Hepatic stellate cell (primary cell): ENCODE data around the gene PRKCE.
"Not testable (repeated sequence)": the region's sequence is repeated elsewhere in the genome, so short reads cannot be mapped to it uniquely, and the experiment has no call there.

Source experiments
- DNase-seq: peaks from one replicate; pipeline ENCODE4 v3.0.0; 2011; ENCODE audit warnings: low spot score

The PRKCE gene

GRCh38 chr2:46198164-46198883, 546.8 kb downstream of the PRKCE start:
- DNase-seq: no peak

GRCh38 chr2:46198966-46199365, 547.5 kb downstream of the PRKCE start:
- DNase-seq: no peak

GRCh38 chr2:46200100-46200690, 548.7 kb downstream of the PRKCE start:
- DNase-seq: no peak

- DNase-seq: no peak
Measured at GRCh38 chr2:46200861-46201605, 549.6 kb downstream of the PRKCE start.

GRCh38 chr2:46202453-46202852, 551.0 kb downstream of the PRKCE start:
- DNase-seq: no peak

- DNase-seq: no peak
Measured at GRCh38 chr2:46202987-46203386, 551.5 kb downstream of the PRKCE start.

- DNase-seq: not testable (repeated sequence)
Measured at GRCh38 chr2:46203636-46204035, 552.2 kb downstream of the PRKCE start.

GRCh38 chr2:46207591-46207990, 556.1 kb downstream of the PRKCE start:
- no peak for DNase-seq

- no peak for DNase-seq
Measured at GRCh38 chr2:46208766-46209165, 557.3 kb downstream of the PRKCE start.

- DNase-seq: no peak
Measured at GRCh38 chr2:46210063-46210462, 558.6 kb downstream of the PRKCE start.

GRCh38 chr2:46211461-46211860, 560.0 kb downstream of the PRKCE start:
- no peak for DNase-seq

GRCh38 chr2:46213906-46214305, 562.4 kb downstream of the PRKCE start:
- DNase-seq: no peak

- no peak for DNase-seq
Measured at GRCh38 chr2:46216213-46216612, 564.7 kb downstream of the PRKCE start.

- DNase-seq: not testable (repeated sequence)
Measured at GRCh38 chr2:46223514-46223913, 572.0 kb downstream of the PRKCE start.

- DNase-seq: no peak
Measured at GRCh38 chr2:46225150-46225625, 573.7 kb downstream of the PRKCE start.

- no peak for DNase-seq
Measured at GRCh38 chr2:46225730-46226129, 574.3 kb downstream of the PRKCE start.

GRCh38 chr2:46226620-46227019, 575.1 kb downstream of the PRKCE start:
- DNase-seq: no peak

- no peak for DNase-seq
Measured at GRCh38 chr2:46227022-46227421, 575.5 kb downstream of the PRKCE start.

- no peak for DNase-seq
Measured at GRCh38 chr2:46227674-46228289, 576.3 kb downstream of the PRKCE start.

GRCh38 chr2:46229134-46230063, 577.9 kb downstream of the PRKCE start:
- no peak for DNase-seq

GRCh38 chr2:46230115-46230571, 578.7 kb downstream of the PRKCE start:
- no peak for DNase-seq
